ENCODE measurements around the gene STXBP2. TPM values are rescaled to one million over a fixed set of nuclear protein-coding genes. Genes with fewer than 3 reads are reported as not detected.

Gene STXBP2
- total RNA-seq, 2 donors from 2014 or later: 103 to 111 TPM

DNA sequence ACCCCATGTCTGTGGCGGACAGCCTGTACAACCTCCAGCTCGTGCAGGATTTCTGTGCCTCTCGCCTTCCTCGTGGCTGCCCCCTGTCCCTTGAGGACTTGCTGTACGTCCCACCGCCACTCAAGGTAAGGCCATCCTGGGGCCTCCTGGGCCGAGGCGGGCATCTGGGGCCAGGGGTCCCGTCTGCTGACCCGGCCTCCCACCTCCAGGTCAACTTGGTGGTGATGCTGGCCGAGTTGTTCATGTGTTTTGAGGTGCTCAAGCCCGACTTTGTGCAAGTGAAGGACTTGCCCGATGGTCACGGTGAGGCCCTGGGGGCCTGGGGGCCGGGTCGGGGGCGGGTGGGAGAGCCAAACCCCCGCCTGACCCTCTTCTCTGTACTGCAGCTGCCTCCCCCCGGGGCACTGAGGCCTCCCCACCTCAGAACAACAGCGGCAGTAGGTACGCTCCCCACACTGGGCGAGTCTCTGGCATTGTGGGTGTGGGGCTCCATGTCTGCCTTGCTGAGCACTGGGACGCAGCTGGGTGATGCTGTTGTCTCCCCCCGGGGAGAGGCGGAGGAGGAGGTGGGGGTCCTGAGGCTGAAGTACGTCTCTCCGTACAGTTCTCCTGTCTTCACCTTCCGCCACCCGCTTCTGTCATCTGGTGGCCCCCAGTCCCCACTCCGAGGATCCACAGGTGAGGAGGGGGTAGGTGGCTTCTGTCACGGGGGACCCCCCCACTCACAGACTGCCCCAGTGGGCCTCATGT, 26.2 kb upstream of the STXBP2 start:
- no peak overlapping the region for H3K27ac Mint-ChIP-seq
- no peak for ATAC-seq

GRCh38 chr19:7611541-7612279, 25.2 kb upstream of the STXBP2 start:
- H3K36me3 Mint-ChIP-seq: no peaks in the 10 kb centered on the region
- no peaks in the 10 kb centered on the region for H3K9me3 Mint-ChIP-seq
- no peak for DNase-seq (ENCODE audit: low spot score in 2 of 2)

More for the DNA sequence above, 26.2 kb upstream of the STXBP2 start:
- Mint-ChIP-seq H3K36me3 (no peaks in the 10 kb centered on the region), H3K9me3 (no peaks in the 10 kb centered on the region)
- no peak for DNase-seq (ENCODE audit: low spot score in 2 of 2)

GRCh38 chr19:7612282-7613274, 24.3 kb upstream of the STXBP2 start:
- no peaks in the 10 kb centered on the region for H3K36me3 Mint-ChIP-seq
- ATAC-seq: no peak
- no peak overlapping the region for H3K27ac Mint-ChIP-seq
- no peak for DNase-seq (ENCODE audit: low spot score in 2 of 2)
- no peaks in the 10 kb centered on the region for H3K9me3 Mint-ChIP-seq

More at GRCh38 chr19:7611541-7612279, 25.2 kb upstream of the STXBP2 start:
- ATAC-seq: no peak
- H3K27ac Mint-ChIP-seq: no peak overlapping the region

DNA sequence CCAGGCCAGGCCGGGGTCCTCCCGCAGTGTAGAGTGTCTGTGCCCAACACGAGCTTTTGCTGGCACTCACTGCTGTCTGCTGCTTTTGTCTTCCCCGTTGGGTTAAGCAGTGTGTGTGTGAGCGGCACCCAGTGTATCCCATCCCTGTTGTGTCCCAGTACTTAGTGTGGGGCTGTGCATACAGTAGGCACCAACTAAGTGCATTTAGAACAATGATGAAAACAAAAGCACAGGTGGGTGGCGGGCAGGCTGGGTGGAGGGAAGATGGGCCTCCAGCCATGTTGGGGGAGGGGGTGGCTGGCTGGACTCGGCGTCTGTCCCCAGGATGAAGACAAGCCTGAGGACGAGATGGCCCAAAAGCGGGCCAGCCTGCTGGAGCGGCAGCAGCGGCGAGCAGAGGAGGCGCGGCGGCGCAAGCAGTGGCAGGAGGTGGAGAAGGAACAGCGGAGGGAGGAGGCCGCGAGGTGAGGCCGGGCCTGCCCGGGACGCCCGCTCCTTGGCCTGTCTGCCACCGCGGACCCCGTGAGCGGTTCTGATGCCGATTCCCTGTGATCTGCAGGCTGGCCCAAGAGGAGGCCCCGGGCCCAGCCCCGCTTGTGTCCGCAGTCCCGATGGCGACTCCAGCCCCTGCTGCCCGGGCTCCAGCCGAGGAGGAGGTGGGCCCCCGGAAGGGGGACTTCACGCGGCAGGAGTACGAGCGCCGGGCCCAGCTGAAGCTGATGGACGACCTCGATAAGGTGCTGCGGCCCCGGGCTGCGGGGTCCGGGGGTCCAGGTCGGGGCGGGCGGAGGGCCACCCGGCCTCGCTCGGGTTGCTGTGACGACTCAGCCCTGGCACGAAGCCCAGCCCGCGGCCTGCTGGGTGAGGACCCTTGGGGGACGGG, 21.8 kb upstream of the STXBP2 start:
- ATAC-seq: no peak

DNA sequence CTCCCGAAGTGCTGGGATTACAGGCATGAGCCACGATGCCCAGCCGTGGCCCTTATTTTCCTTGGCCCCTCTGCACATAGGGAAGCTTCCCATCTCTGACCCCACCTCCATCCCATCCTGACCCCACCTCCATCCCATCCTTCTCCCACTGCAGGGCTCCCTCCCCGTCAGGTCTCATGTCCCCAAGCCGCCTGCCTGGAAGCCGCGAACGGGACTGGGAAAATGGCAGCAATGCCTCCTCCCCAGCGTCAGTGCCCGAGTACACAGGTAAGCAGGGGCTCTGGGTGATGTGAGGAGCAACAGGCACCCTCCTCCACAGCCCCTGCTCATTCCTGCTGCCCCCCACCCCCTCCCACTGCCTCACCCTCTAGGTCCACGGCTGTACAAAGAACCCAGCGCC, 19.7 kb upstream of the STXBP2 start:
- no peak for ATAC-seq
- H3K36me3 Mint-ChIP-seq: peaks cover 0 to 9% of the 10 kb centered on the region in 2 donors
- no peak overlapping the region for H3K27ac Mint-ChIP-seq
- DNase-seq (ENCODE audit: low spot score in 2 of 2): no peak
- H3K9me3 Mint-ChIP-seq: no peaks in the 10 kb centered on the region

More for the DNA sequence above, 21.8 kb upstream of the STXBP2 start:
- H3K27ac Mint-ChIP-seq: no peak overlapping the region
- H3K36me3 Mint-ChIP-seq: peaks cover 0 to 9% of the 10 kb centered on the region in 2 donors
- no peaks in the 10 kb centered on the region for H3K9me3 Mint-ChIP-seq
- DNase-seq (ENCODE audit: low spot score in 2 of 2): no peak

GRCh38 chr19:7617735-7618134, 19.2 kb upstream of the STXBP2 start:
- ATAC-seq: no peak
- Mint-ChIP-seq H3K9me3 (no peaks in the 10 kb centered on the region), H3K36me3 (peaks cover 0 to 9% of the 10 kb centered on the region in 2 donors), H3K27ac (no peak overlapping the region)
- no peak for DNase-seq (ENCODE audit: low spot score in 2 of 2)

GRCh38 chr19:7618348-7618747, 18.6 kb upstream of the STXBP2 start:
- Mint-ChIP-seq H3K36me3 (peaks cover 0 to 9% of the 10 kb centered on the region in 2 donors), H3K9me3 (no peaks in the 10 kb centered on the region), H3K27ac (no peak overlapping the region)
- DNase-seq (ENCODE audit: low spot score in 2 of 2) (no peak), ATAC-seq (no peak)

DNA sequence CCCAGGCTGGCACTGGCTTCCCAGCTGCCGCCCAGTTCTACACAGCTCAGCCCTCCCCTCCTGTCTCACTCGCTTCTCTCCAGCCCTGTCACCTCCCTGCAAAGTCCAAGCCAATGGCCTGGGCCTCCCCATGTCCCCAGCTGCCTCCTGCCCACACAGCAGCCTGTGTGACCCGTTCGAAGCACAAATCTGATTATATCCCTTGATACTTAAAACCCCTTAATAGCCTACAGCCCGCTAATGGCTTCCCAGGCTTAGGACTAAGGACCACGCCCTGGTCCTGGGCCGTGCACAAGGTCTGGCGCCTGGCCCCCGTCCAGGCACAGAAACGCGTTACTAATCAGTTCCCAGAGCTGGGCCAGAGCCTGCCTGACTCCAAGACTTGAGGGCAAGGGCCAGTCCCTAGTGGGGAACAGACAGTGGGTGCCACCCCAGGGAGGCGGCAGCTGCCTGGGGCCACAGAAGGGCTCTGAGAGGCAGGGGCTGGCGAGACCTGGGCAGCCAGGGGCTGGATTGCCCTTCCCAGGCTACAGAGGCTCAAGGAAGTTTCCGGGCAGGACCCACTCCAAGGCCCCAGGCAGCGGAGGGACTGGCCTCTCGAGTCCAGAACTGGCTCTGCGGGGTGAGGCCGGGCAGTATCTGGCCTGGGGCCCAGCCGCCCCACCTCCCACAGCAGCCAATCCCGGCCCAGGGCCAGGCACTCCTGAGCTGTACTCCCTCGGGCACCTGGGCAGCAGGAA, 18.0 kb upstream of the STXBP2 start:
- Mint-ChIP-seq H3K27ac (peak overlapping the region; percentile 52 to 91), H3K36me3 (peaks cover 0 to 9% of the 10 kb centered on the region in 2 donors), H3K9me3 (no peaks in the 10 kb centered on the region)
- ATAC-seq (no peak), DNase-seq (ENCODE audit: low spot score in 2 of 2) (no peak)

- no peak for ATAC-seq
- Mint-ChIP-seq H3K27ac (no peak overlapping the region), H3K36me3 (peaks cover 0 to 9% of the 10 kb centered on the region in 2 donors)
These were observed 17.1 kb upstream of the STXBP2 start for GRCh38 chr19:7619671-7620441.

DNA sequence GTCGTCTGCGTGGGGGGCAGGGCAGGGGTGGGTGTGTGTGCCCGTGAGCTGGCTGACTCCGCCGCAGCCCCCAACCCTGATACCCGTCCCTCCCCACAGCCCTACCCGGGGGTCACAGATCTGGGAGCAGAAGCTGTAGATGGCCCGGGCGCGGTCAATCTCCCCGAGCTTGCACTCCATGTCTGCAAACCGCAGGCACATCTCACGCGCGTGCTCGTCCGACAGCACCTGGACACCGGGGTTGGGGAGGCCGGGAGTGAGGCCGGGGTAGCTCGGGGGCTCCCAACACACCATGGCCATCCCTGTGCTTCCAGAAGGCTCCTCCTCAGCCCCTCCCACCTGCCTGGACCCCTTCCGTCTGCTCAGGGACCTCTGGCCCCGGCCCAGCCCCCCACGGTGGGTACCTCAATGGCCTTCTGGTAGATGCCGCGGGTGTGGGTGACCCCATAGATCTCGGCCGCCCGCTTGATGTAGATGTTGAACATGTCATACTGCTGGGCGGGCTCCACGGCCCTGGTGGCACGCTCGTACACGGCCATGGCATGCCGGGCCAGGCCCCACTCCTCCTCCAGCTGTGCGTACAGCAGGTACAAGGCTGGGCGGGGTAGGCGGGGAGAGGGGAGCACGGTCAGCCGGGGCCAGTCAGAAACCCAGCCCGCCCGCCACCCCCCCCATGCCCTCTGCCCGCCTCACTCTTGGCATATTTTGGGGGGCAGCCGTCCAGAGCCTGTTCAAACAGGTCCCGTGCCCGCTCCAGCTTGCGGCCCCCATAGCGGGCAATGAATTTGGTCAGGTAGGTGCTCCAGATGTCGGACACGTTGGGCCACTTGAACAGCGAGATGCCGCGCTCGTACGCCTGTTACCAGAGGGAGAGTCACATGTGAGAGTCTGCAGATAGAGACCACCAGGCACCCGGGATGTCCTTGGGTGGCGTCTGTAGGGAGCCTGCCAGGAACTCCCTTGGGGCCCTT, 16.2 kb upstream of the STXBP2 start:
- Mint-ChIP-seq H3K9me3 (no peaks in the 10 kb centered on the region), H3K36me3 (peaks cover 0 to 9% of the 10 kb centered on the region in 2 donors), H3K27ac (no peak overlapping the region)
- no peak for ATAC-seq
- no peak for DNase-seq (ENCODE audit: low spot score in 2 of 2)

More at GRCh38 chr19:7619671-7620441, 17.1 kb upstream of the STXBP2 start:
- no peak for DNase-seq (ENCODE audit: low spot score in 2 of 2)
- no peaks in the 10 kb centered on the region for H3K9me3 Mint-ChIP-seq

DNA sequence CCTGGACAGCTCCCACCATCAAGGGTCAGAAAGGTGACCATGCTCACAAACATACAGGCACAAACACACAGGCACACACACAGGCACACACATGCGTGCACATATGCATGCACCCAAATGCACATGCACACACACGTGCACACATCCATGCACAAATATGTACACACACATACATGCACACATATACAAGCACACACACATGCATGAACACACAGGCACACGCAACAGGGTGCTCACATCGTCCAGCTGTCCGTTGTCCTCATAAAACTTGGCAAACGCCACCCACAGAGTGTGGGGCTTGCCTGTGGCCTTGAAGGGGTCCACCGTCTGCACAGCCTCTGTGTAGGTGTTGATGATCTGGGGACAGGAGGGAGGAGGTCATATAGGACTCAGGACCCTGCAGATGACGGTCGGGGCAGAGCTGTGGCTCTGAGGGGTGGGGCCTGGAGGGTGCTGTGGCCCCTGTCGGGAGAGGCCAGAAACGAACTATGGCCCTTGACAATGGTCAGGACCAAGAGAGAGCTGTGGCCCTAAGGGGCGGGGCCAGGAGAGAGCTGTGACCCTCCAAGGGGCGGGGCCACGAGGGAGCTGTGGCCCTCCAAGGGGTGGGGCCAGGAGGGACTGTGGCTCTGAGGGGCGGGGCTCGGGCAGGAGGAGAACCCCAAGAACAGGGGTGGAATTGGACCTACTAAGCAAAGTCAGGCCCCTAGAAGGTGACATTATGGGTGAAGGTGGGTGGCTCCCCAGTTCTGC, 13.8 kb upstream of the STXBP2 start:
- Mint-ChIP-seq H3K9me3 (no peaks in the 10 kb centered on the region), H3K27ac (no peak overlapping the region), H3K36me3 (peaks cover 0 to 9% of the 10 kb centered on the region in 2 donors)
- DNase-seq (ENCODE audit: low spot score in 2 of 2): no peak
- ATAC-seq: no peak

DNA sequence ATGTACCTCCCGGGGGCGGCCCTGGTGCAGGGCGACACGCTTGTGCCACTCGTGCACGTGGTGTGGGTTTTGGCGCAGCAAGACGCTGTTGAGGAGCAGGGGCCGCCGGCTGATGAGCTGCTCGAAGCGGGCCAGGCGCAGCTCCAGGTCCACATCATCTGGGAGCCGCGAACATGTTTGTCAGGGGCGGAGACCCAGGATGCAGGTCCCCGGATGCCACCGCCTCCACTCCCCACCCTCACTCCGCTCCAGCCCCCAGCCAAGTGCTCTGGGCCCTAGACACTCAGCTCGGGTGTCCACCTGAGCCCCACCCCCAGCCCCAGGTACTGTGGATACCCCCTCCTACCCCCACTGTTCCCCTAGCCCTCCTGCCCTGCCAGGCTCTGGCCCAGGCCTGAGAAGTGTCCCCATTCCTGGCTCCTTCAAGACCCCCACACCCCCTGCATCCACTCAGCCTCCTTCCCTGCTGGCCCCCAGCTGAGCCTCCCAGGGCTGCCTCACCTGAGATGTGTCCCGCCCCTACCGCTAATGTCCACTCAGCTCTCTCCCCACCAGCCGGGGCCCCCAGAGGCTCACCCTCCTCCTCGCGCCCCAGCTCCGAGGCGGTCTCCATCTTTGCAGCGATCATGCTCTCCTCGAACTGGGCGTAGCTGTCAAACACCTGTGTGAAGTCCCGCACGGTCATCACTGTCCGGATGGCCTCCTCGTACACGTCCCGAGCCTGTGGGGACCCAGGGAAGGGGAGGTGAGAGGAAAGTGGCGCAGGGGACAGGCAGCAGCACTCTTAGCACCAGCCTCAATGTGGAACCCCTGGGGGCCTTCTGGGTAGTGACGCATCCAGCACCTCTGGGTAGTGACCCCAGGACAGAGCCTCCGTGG, 12.9 kb upstream of the STXBP2 start:
- peaks cover 5 to 8% of the 10 kb centered on the region in 2 donors for H3K36me3 Mint-ChIP-seq
- DNase-seq (ENCODE audit: low spot score in 2 of 2): no peak
- ATAC-seq: no peak
- H3K27ac Mint-ChIP-seq: no peak overlapping the region
- H3K9me3 Mint-ChIP-seq: no peaks in the 10 kb centered on the region

Data from activated naive CD4-positive, alpha-beta T cell treated with anti-CD3 and anti-CD28 coated beads, Interleukin-2, amount 50 U/mL, for 72 hours (primary cell).